DMS53 treated with DMSO at 0.1 percent for 48 hours (cell line): ENCODE data around the gene ALK.

ENCODE experiments used
- DNase-seq: peaks from one replicate; lab custom pipeline; 2025; ENCODE audit not compliant: unreplicated experiment; lab: John Stamatoyannopoulos, UW

ALK gene

DNA sequence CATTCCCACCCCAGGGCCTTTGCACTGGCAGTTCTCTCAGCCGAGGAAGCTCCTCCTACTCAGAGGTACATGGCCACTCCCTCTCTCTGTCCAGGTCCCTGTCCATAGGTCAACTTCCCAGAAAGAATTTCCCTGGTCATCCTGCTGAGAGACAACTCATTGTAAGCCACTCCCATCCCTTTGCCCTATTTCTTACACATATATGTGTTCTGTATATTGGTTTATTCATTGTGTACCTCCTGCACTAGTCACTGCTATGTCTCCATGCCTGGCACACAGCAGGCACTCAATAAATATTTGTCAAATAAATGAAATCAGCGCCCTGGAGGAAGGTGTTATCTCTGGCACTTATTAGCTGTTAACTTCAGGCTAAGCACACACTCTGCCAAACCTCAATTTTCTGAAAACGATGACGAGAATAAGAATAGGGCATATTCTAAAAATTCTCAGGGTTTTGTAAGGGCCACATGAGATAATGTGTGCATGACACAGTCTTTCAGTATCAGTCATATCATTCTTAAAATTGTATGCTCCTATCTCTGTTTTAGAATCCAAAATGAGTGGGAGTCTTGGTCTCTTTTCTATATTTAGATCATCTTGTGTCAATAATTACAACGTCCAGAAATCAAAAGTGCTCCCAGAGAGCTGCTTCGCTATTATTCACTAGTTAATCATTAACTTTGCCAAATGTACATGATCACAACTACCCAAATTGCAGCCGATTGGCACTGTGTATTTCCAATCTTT is 198.0 kb downstream of the ALK start:
- peak; percentile 80 for DNase-seq

DNA sequence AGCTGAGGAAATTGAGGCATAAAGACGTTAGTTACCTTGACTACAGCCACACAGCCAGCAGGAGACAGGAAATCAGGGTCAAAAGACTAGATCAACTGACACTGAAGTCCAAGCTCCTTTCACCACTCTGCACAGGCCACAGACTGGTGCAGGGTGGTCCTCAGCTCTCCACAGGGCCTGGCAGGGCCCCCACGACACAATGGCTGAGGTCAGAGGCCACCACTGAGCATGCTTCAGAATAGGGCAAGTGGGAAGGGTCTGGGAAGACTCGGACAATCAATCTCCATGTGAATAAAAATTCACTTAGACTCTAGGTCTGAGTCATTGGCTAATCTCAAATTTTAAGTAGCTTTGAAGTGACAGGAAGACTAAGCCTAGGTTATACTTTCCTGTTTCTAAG is 201.7 kb downstream of the ALK start:
- no peak for DNase-seq

DNA sequence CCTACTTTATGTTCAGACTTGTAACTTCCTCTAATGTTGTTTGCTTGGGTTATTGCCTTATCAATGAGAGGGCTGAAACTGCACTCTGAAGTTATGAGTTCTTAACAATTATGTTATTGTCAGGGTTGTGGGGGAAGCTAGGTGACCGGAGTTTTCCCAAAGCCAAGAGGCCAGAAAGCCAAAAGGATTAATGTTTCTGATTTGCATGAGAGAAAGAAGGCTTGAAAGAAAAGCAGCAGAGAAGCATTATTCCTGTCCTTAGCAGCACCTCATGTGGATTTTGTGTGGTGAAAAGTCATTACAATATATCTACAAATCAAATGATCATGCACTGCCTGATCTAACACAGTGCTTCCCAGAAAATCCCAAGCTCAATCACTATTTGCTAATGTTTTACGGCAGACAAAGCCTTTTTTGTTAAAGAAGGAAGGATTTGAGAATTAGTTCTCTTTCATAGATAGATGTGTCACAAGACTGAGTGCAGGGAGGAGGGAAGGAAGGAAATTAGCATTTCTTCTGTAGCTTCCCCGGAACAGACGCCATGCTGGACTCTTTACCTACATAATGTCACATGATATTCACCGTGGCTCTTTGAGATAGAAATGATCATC is 203.2 kb downstream of the ALK start:
- DNase-seq, result no peak

DNA sequence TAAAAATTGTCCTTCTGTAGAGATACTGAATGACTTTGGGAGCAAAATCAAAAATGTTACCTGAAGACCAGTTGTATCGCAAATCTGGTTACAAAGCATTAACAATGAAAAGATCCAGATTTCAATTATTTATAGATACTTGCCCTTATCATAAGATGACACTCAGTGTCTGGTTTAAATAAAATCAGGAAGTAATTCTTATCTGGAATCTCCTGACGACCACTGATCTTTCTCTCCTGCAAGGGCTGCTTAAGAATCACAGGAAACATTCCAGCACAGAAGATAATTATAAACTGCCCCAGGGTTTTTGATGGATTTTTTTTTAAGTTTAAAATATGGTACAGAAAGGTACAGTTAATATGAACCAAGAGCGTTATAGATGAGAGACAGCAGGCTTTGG is 205.7 kb downstream of the ALK start:
- DNase-seq, result no peak

DNA sequence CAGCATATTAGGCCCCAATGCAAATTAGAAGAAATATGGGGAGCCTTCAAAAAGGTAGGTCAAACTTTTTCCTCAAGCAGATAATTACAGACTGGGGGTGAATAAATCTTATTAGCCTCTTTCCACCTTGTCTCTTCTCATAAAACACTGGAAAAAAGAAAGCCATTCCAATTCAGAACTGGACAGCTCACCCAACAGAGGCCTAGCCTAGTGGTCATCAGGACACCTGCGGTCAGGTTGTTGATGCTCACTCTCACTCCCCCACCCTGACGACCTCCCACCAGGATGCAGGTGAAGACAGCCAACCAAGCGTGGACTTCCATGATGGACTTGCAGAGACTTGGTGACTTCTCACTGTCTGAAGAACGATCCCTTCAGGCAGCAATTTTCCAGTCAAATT is 207.1 kb downstream of the ALK start:
- DNase-seq, result no peak

DNA sequence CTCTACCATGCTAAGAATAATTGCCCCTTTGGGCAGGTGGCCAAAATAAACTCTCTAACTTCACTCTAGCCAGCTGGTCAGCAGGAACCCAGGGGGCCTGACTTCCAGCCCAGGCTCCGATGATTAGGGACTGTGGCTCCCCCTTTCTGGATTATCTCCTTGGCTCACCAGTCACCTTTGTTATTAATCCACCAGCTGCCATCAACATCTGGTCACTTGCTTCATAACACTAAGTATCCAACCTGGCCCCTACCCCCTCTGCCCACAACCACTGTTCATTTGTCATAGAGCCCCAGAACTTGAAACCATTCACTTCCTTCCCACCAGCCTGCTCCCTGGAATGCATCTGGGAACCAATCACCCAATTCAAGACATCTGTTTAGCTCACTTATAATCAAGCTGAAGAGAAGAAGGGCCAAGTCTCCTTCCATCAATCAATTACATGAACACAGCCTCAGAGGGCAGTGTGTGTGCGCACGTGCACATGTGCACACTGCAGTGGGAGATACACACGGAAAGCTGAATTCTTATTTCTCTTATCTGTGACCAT is 215.1 kb downstream of the ALK start:
- DNase-seq, result no peak

DNA sequence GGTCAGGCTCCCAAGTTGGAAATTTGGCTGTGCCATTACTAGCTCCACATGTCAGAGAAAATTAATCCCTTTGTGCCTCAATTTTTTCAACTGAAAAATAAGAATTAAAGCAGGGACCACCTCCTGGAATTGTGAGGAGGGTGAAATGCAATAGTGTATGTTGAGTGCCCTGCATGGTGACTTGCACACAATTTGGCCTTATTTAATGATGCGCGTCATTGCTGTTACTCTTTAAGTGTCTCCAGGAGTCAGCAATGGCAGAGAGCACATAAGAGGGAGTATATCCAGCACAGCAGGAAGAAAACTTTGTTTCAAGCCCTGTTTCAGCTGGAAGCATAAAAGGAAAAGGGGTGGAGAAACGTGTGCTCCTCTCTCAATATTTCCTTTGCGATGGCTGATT is 215.8 kb downstream of the ALK start:
- no peak for DNase-seq

DNA sequence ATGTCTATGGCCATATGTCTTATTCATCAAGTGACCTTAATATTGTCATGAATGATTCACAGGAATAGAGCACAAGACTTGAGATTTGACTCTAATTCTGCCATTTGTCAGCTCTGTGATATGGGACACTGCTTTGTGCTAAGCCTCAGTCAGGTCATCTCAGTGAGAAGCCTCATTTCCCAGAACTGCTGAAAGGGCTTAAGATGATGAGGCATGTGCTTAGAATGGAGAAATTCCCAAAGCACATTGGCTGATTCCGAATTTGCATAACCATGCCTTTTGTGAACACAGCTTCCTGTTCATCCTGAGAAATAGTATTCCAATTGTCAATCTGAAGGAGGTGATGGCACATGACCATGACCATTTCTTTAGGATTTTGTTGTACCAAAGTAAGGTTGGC is 218.1 kb downstream of the ALK start:
- no peak for DNase-seq

DNA sequence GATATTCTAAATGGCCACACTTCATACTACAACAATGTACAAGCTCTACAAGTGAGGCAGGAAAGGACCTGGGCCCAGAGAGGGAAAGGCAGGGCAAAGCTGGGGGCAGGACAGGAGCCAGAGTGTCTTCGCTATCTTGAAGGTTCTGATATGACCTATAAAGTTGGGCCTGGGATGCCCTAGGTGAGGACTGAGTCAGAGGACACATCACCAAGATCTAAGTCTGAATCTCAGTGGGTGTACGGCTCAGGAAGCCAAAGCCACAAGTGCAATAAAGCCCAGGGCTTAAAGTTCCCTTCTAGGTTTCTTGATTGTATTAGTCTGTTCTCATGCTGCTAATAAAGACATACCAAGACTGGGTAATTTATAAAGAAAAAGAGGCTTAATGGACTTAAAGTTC is 219.1 kb downstream of the ALK start:
- no peak for DNase-seq

DNA sequence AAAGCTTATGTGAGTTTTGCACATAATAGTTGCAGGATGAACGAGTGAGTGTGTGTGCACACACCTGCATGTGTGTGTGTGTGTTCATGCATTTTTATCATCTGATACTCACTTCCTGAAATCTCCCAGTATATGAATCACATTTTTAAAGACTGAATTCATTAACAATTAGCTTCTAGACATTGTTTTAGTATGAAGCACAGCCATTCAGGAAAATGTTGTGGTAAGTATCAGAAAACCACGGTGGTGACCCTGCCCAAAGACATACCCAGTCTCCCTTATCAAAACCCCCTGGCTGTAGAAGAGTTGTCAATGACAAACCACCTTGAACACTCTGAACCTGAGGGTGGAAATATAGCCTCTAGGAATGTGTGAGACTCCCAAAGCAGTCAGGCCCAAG is 220.8 kb downstream of the ALK start:
- no peak for DNase-seq

DNA sequence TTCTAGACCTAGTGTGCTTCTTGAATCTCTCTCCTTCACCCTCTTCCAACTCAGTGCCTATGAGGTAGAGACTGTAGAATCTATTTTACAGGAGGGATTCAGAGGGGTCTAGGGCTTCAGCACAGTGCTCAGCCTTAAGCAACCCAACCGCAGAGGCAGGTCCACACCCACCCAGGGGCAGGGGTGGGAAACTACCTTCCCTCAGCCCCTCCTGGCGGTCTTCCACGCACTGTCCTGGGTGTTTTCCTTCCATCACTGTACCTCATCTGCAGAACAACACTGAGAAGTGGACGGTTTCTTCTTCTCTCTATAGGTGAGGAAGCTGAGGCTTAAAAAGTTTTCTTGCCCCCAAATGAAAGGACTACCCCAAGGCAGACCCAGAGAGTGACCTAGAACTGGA is 222.3 kb downstream of the ALK start:
- DNase-seq, result no peak

DNA sequence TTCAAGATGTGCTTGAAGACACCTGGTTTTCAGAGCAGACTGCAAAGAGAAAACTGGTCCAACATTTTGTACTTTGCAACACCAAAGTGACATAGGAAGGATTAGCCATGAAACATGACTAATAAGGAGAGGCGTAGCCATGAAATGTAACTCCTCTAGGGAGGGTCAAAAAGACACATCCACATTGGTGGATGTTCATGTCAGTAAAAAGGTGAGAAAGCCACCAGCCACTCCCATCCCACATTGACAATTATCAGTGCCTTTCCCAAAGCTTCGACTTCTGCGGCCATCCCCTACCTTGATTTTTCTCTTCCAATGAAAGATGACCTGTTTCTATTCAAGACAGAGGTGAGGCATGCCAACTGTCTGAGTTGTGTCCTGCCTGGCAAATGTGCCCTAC is 223.2 kb downstream of the ALK start:
- no peak for DNase-seq

DNA sequence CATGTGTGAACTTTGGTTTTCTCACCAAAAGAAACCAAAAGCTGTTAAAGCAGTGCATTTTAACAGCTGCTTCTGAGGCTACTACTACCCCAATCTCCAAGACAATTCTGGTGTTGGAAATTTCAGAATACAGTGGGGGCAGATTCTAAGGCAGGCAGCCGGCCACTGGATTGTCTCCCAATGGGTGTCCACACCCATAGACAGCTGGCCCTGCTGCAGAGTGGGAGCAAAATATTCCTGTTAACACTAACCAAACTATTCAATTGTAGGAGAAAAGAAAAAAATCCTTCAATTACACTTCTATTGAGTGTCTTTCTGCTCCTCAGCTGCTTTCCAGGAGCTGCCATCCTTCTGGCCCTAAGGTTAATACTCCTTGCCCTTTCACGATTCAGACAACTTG is 223.7 kb downstream of the ALK start:
- no peak for DNase-seq

DNA sequence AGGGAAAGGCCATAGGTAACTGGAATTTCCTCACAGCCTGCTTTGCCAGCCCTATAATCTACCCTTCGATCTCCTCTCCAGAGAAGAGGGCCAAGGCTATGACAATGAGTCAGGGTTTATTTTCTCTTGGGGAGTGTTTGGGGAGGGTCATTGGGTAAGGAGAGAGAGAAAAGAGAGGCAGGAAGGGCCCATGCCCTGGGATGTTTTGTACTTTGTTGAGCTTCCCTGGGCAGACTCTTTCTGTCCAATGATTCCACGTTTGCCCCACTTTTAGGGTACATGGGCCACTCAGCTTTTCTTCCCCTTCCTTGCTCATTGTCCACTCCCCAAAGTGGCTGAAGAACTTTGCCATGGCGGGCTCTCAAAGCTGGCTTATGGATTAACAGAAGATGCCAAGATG is 224.2 kb downstream of the ALK start:
- DNase-seq, result no peak

DNA sequence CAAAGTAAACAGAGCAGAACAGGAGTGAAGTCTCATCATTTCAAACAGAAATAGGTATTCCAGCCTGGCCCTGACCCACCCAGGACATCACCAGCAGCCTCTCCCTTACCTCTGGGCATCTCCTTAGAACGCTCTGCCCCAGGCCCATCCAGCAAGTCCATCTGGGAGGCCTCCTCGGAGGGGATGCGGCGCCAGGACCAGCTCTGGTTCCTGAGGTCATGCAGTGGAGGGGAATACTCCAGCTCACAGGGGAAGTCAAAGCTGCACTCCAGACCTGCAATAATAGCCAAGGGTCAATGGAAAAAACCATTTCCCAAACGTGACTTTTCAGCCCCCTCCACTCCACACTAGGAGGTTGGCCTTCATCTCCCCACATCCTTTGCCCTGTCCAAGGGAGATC is 226.6 kb downstream of the ALK start:
- DNase-seq, result no peak

DNA sequence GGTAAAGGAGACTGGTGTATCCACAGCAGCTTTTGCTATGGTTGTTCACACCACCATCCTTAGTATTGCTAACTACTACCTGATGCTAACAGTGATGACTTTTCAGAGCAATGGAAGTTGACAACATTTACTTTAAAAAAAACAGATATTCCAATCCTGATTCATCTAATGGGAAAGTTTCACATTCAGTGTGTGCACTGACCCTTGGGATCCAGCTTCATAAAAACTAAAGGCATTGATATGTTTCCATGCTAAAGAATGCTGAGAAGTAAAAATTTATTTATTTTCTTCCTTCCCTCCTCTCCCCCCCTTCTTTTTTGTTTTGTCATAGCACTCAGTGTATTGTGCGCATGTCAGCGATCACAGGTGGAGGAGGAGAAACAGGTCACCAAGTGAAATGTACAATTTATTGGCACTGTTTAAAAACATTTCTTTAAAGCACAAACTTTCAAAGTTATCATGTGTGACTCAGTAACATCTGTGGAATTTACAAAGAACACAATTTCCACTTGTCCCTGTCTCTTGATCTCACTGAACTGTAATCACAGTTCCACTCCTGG is 229.9 kb downstream of the ALK start:
- DNase-seq, result no peak

DNA sequence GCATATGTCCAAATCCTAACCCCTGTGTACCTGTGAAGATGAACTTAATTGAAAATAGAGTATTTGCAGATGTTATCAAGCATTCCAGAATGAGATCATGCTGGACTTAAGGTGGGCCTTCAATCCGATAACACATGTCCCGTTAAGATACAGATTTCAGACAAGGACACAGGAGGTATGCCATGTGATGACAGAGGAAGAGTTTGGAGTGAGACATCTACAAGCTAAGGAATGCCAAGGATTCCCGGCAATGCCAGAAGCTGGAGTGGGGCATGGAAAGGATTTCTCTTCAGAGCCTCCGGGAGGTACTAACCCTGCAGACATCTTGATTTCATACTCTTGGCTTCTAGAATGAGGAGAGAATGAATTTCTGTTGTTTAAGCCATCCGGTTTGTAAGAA is 231.7 kb downstream of the ALK start:
- DNase-seq, result no peak

DNA sequence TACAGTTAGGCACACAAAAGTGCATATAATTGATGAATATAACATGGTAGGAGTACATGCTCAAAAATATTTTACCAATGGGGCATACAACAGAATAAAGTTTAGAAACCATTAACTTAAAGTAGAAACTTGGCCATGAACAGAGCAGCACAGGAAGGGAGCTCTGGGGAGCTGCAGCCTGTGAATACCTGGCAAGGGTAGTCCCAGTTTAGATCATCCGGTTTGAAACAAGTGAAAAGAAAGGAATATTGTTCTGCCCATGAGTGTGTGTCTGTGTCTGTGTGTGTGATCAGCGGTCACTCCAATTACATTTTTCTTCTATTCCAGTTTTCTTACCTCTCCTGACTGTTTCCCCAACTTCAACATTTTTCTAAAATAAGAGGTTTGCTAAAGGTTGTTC is 233.0 kb downstream of the ALK start:
- DNase-seq, result no peak

DNA sequence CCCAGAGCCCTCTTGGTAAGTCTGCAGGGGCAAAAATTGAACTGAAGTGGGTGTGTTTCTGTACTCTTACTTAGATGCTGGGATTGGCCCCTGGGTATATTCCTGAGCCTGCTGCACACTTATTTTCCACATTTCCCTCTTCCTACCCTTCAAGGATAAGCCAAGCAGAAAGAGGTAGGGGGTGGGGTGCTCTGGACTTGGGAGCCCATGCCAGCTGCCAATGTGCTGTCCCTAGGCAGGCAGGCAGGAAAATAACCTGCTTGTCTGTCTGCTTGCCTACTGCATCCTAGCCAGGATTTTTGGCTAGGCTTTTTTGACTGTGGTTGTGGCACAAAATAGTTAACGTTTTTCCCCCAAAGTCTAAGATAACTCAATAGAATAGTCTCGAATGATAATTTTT is 234.3 kb downstream of the ALK start:
- DNase-seq, result no peak

DNA sequence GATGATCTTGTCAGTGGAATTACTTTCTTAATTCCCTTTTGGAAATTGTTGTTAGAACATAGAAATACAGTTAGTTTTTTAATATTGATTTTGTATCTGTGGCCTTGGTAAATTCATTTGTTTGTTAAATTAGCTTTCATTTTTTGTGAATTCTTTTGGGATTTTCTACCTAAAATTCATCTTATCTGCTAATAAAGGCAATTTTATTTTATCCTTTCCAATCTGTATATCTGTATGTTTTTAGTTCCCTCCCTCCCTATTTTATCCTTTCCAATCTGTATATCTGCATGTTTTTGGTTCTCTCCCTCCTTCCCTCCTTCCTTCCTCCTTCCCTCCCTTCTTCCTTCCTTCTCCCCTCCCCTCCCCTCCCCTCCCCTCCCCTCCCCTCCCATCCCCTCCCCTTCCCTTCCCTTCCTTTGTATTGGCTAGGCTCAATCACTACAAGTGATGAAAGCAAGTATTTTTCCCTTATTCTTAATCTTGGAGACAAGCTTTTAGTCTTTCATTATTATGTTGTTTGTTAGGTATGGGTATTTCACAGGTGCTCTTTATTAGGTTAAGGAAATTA is 244.4 kb downstream of the ALK start:
- DNase-seq, result no peak

DNA sequence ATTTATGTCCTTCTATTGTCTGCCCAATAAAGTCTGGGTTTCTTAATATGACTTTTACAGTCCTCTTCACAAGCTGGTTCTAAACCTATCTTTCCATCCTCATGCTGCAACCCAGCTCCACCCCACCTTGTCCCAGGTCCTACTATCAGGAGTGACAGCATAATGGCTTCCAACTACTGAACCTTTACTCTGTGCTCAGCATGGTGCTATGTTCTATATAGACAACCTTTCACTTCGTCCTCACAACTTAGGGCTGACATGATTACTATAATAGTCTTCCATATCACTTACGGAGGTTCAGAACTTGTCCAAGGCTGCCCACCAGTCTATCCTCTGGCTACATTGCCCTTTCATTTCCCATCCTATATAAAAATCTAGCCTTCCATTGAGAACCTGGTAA is 256.8 kb downstream of the ALK start:
- DNase-seq, result no peak

DNA sequence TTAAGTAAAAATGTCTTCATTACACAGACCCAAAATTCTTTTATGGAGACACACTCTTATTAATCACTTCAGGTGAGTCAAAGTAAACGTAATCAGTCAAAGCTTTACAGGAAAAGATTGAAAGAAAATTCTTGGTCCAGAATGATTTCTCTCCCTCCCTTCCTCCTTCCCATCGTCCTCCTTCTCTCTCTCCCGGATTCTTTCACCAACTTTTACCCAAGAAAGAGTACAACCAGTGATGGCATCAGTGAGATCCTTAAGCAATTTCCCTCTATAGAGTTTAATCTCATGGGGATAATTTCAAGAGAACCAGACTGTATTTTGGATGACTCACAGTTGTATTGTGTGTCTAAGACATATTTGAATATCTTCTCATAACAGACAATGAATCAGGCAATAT is 258.1 kb downstream of the ALK start:
- DNase-seq, result peak; percentile 5
